Thyroid gland (tissue), 4 donors: Measurements from ENCODE around the gene ATM.
"Not testable (repeated sequence)": the region's sequence is repeated elsewhere in the genome, so short reads cannot be mapped to it uniquely, and the experiment has no call there.

ENCODE experiments used
- CTCF ChIP-seq, 6 experiments: fragments of 200-600 bp in 3 of 6; fragments of 450-650 bp in 3 of 6; sonication (generic) in 3 of 6; IDR thresholded peaks; one replicate each; pipeline ENCODE4 v1.5.1; 2016 to 2019; ENCODE audit warnings: antibody characterized with exemption in 6 of 6, mild to moderate bottlenecking in 2 of 6, inconsistent platforms in 1 of 6, moderate library complexity in 1 of 6
- POLR2A ChIP-seq, 2 donors: fragments of 450-650 bp; IDR thresholded peaks; one replicate each; pipeline ENCODE4 v1.6.1; 2017; ENCODE audit warnings: antibody characterized with exemption in 2 of 2, mild to moderate bottlenecking in 2 of 2, moderate library complexity in 1 of 2

DNA sequence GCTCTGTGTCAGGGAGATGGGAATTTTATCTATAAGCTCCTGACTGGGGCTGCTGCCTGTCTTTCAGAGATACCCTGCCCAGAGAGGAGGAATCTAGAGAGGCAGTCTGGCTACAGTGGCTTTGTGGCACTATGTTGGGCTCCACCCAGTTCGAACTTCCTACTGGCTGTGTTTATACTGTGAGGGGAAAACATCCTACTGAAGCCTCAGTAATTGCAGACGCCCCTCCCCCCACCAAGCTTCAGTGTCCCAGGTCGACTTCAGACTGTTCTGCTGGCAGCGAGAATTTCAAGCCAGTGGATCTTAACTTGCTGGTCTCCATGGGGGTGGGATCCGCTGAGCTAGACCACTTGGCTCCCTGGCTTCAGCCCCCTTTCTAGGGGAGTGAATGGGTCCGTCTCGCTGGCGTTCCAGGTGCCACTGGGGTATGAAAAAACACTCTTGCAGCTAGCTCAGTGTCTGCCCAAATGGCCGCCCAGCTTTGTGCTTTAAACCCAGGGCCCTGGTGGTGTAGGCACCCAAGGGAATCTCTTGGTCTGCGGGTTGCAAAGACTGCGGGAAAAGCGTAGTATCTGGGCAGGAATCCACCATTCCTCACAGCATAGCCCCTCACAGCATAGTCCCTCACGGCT, 54.2 kb downstream of the ATM start:
- TF ChIP-seq CTCF, POLR2A (IDR thresholded peaks at IDR 0.05): not testable (repeated sequence)
